DOHH2 (cell line): ENCODE results near the gene RFPL3.

Experiments
- H3F3A ChIP-seq: fragments of 200-600 bp; sonication (generic), shearing (Covaris generic); 2 replicates; pipeline ENCODE4 v1.6.0; 2016; ENCODE audit warnings: antibody characterized with exemption, mild to moderate bottlenecking; ENCODE audit not compliant: control insufficient read depth, insufficient read depth
- H3K27ac ChIP-seq: fragments of 200-600 bp; sonication (generic); 2 replicates; pipeline ENCODE4 v1.5.1; 2014; ENCODE audit warnings: low read depth, mild to moderate bottlenecking, low read length, moderate library complexity
- H3K27me3 ChIP-seq: fragments of 200-600 bp; sonication (generic); 2 replicates; pipeline ENCODE4 v1.6.1; 2014; ENCODE audit warnings: mild to moderate bottlenecking, low read length, mixed read lengths; ENCODE audit not compliant: control insufficient read depth
- H3K36me3 ChIP-seq: fragments of 200-600 bp; sonication (generic); 2 replicates; pipeline ENCODE4 v1.6.1; 2014; ENCODE audit warnings: mild to moderate bottlenecking, low read length, moderate library complexity, mixed read lengths; ENCODE audit not compliant: control insufficient read depth
- H3K4me1 ChIP-seq: fragments of 200-600 bp; sonication (generic); 2 replicates; pipeline ENCODE4 v1.6.1; 2014; ENCODE audit warnings: mild to moderate bottlenecking, low read length, mixed read lengths; ENCODE audit not compliant: control insufficient read depth
- H3K4me2 ChIP-seq: fragments of 200-600 bp; sonication (generic); 2 replicates; pipeline ENCODE4 v1.6.0; 2014; ENCODE audit warnings: mild to moderate bottlenecking, low read length, moderate library complexity
- H3K4me3 ChIP-seq: fragments of 200-600 bp; sonication (generic); 2 replicates; pipeline ENCODE4 v1.5.1; 2014; ENCODE audit warnings: mild to moderate bottlenecking, low read length, mixed read lengths
- H3K79me2 ChIP-seq: fragments of 200-600 bp; sonication (generic); 2 replicates; pipeline ENCODE4 v1.6.1; 2014; ENCODE audit warnings: mild to moderate bottlenecking, low read length, mixed read lengths; ENCODE audit not compliant: control insufficient read depth
- H3K9me2 ChIP-seq: fragments of 200-600 bp; sonication (generic); replicated peaks from 2 replicates; pipeline ENCODE4 v1.6.1; 2014; ENCODE audit warnings: mild to moderate bottlenecking, low read length, mixed read lengths; ENCODE audit not compliant: control insufficient read depth
- H3K9me3 ChIP-seq: fragments of 200-600 bp; sonication (generic); 2 replicates; pipeline ENCODE4 v1.6.1; 2014; ENCODE audit warnings: antibody characterized with exemption, low read length, mixed read lengths; ENCODE audit not compliant: control insufficient read depth, insufficient read depth
- H4K20me1 ChIP-seq: fragments of 200-600 bp; sonication (generic); 2 replicates; pipeline ENCODE4 v1.6.0; 2014; ENCODE audit warnings: low read depth, mild to moderate bottlenecking, antibody characterized with exemption, low read length, moderate library complexity; ENCODE audit not compliant: control insufficient read depth, insufficient read depth
- EZH2phosphoT487 ChIP-seq: fragments of 200-600 bp; sonication (generic); IDR thresholded peaks from 2 replicates; pipeline ENCODE4 v1.6.1; 2017; ENCODE audit warnings: borderline replicate concordance, mild to moderate bottlenecking, antibody characterized with exemption, low read length, moderate library complexity, mixed read lengths
- TF ChIP-seq, protein P1 (sequence below): fragments of 200-600 bp; sonication (generic); IDR thresholded peaks from one replicate; pipeline ENCODE4 v1.5.1; 2014; ENCODE audit warnings: antibody characterized with exemption, mild to moderate bottlenecking, low read depth, low read length; ENCODE audit not compliant: poor library complexity, severe bottlenecking

The RFPL3 gene

GRCh38 chr22:32324505-32325415, 32.9 kb upstream of the RFPL3 start:
- Histone ChIP-seq H3K4me3 (no peak overlapping the region), H4K20me1 (no peaks in the 10 kb centered on the region), H3K27me3 (no peaks in the 10 kb centered on the region), H3K79me2 (no peaks in the 10 kb centered on the region), H3K36me3 (no peaks in the 10 kb centered on the region), H3K9me2 (no peaks in the 10 kb centered on the region), H3K27ac (no peak overlapping the region), H3K4me1 (no peaks in the 10 kb centered on the region), H3K4me2 (no peak overlapping the region), H3F3A (no peaks in the 10 kb centered on the region), H3K9me3 (no peaks in the 10 kb centered on the region)
- TF ChIP-seq EZH2phosphoT487: no peak
- TF ChIP-seq, protein P1, sequence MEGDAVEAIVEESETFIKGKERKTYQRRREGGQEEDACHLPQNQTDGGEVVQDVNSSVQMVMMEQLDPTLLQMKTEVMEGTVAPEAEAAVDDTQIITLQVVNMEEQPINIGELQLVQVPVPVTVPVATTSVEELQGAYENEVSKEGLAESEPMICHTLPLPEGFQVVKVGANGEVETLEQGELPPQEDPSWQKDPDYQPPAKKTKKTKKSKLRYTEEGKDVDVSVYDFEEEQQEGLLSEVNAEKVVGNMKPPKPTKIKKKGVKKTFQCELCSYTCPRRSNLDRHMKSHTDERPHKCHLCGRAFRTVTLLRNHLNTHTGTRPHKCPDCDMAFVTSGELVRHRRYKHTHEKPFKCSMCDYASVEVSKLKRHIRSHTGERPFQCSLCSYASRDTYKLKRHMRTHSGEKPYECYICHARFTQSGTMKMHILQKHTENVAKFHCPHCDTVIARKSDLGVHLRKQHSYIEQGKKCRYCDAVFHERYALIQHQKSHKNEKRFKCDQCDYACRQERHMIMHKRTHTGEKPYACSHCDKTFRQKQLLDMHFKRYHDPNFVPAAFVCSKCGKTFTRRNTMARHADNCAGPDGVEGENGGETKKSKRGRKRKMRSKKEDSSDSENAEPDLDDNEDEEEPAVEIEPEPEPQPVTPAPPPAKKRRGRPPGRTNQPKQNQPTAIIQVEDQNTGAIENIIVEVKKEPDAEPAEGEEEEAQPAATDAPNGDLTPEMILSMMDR: no peak

- TF ChIP-seq EZH2phosphoT487: no peak
- TF ChIP-seq, protein P1: no peak
- no peaks in the 10 kb centered on the region for H3K9me3 ChIP-seq
- no peak overlapping the region for H3K4me2 ChIP-seq
- no peaks in the 10 kb centered on the region for H4K20me1 ChIP-seq
- H3K4me3 ChIP-seq: no peak overlapping the region
- no peaks in the 10 kb centered on the region for H3K36me3 ChIP-seq
- H3F3A ChIP-seq: no peaks in the 10 kb centered on the region
- H3K79me2 ChIP-seq: no peaks in the 10 kb centered on the region
- no peaks in the 10 kb centered on the region for H3K9me2 ChIP-seq
- no peaks in the 10 kb centered on the region for H3K4me1 ChIP-seq
- H3K27ac ChIP-seq: no peak overlapping the region
- no peaks in the 10 kb centered on the region for H3K27me3 ChIP-seq
These were observed 32.3 kb upstream of the RFPL3 start for GRCh38 chr22:32325416-32325801.

DNA sequence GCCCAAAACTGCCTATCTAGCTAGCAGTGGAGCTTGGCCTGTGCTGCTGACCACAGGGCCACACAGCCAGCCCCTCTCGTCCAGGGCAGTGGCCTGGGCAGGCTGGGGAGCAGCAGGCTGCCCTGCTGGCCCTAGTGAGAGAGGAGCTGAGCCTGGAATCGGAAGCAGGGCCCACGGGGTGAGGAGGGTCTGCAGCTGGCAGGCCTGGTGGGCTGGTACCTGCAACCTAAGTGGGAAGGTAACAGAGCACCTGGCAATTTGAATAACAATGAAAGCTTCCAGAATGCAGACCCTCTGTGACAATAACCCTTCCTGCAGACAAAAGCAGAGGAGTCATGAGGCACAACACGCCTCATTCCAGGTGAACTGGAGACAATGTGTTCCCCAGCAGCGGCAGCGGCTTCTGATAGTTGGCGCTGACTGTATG, 31.8 kb upstream of the RFPL3 start:
- no peaks in the 10 kb centered on the region for H3K9me3 ChIP-seq
- H3K27ac ChIP-seq: no peak overlapping the region
- no peaks in the 10 kb centered on the region for H3K36me3 ChIP-seq

More for the DNA sequence above, 31.8 kb upstream of the RFPL3 start:
- TF ChIP-seq, protein P1: no peak
- TF ChIP-seq EZH2phosphoT487: no peak
- Histone ChIP-seq H3K4me3 (no peak overlapping the region), H3K79me2 (no peaks in the 10 kb centered on the region), H3K9me2 (no peaks in the 10 kb centered on the region), H3K4me1 (no peaks in the 10 kb centered on the region), H3K27me3 (no peaks in the 10 kb centered on the region), H3F3A (no peaks in the 10 kb centered on the region), H3K4me2 (no peak overlapping the region), H4K20me1 (no peaks in the 10 kb centered on the region)
